Nephron progenitor cell (in vitro differentiated cells): ENCODE results near the gene FAM83E.
A peak's percentile ranks its signal among the peaks of the same experiment; 100 is the strongest.
"Not testable (repeated sequence)": the region's sequence is repeated elsewhere in the genome, so short reads cannot be mapped to it uniquely, and the experiment has no call there.

ENCODE experiments used
- DNase-seq: peaks from one replicate; pipeline ENCODE4 v3.0.0; 2021
- H3K27ac Mint-ChIP-seq: 2 replicates; pipeline ENCODE4 v1.8.0; 2021; ENCODE audit warnings: mild to moderate bottlenecking, moderate library complexity, mixed read lengths
- H3K27me3 Mint-ChIP-seq: 2 replicates; pipeline ENCODE4 v1.8.0; 2021; ENCODE audit warnings: mild to moderate bottlenecking, low read depth, mixed read lengths; ENCODE audit not compliant: poor library complexity
- H3K36me3 Mint-ChIP-seq: 2 replicates; pipeline ENCODE4 v1.8.0; 2021; ENCODE audit warnings: low read depth, mixed read lengths
- H3K4me1 Mint-ChIP-seq: 2 replicates; pipeline ENCODE4 v1.8.0; 2021; ENCODE audit warnings: mixed read lengths
- H3K4me3 Mint-ChIP-seq: 2 replicates; pipeline ENCODE4 v1.8.0; 2021; ENCODE audit warnings: mild to moderate bottlenecking, moderate library complexity, mixed read lengths
- H3K9me3 Mint-ChIP-seq: 2 replicates; pipeline ENCODE4 v1.8.0; 2021; ENCODE audit warnings: mild to moderate bottlenecking, moderate library complexity, mixed read lengths
- CTCF ChIP-seq: fragments of 200-600 bp; sonication (generic); IDR thresholded peaks from 2 replicates; pipeline ENCODE4 v1.5.0; 2021; ENCODE audit warnings: antibody characterized with exemption

Gene FAM83E

DNA sequence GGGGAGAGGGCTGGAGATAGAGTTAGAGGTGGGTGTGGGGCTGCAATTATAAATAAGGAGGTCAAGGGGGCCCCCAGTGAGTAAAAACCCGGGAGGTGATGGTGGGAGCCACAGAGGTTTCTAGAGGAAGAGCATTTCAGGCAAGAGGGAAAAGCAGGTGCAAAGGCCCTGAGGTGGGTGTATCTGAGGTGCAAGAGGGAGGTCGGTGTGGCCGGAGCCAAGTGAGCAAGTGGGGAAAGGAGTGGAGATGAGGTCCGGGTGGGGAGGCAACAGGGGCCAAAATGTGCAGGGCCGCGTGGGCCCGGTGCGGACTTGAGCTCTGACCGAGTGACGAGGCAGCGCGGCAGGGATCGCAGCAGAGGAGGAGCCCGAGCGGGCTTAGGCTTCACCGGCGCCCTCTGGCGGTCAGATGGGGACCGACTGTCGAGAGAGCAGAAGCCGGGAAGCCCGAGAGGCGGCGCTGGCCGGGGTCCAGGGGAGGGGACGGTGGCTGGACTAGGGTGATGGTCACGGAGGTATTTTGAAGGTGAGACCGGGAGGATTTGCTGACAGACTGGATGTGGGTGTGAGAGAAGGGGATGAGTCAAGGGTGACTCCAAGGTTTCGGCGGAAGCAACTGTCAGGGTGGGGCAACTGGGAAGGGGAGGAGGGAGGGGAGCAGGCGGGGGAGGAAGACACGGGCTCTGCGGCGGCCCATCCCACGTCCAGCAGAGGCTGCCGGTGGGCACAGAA is 26.0 kb downstream of the FAM83E start:
- Mint-ChIP-seq H3K4me3 (peak overlapping the region; percentile 69), H3K4me1 (peaks cover 16% of the 10 kb centered on the region), H3K9me3 (peaks cover 4% of the 10 kb centered on the region), H3K27me3 (peaks cover 45% of the 10 kb centered on the region), H3K27ac (peak overlapping the region; percentile 54), H3K36me3 (no peaks in the 10 kb centered on the region)
- DNase-seq: peak; percentile 96
- TF ChIP-seq CTCF: peak; percentile 89

DNA sequence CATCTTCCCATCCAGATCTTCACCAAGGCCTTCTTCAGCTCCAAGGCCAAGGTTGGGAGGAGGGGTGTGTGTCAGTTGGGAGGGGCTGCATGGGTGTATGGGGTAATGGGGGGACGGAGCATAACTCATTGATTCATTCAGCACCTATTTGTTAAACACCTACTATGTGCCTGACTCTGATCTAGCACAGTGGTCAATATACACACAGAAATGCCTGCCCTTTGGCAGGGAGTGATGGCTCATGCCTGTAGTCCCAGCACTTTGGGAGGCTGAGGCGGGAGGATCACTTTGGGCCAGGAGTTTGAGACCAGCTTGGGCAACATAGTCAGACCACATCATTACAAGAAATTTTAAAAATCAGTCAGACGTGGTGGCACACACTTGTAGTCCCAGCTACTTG is 27.5 kb downstream of the FAM83E start:
- peaks cover 48% of the 10 kb centered on the region for H3K27me3 Mint-ChIP-seq
- peaks cover 4% of the 10 kb centered on the region for H3K9me3 Mint-ChIP-seq
- H3K4me1 Mint-ChIP-seq: peaks cover 17% of the 10 kb centered on the region
- H3K4me3 Mint-ChIP-seq: no peak overlapping the region
- no peak for DNase-seq
- no peak for TF ChIP-seq CTCF
- no peaks in the 10 kb centered on the region for H3K36me3 Mint-ChIP-seq
- H3K27ac Mint-ChIP-seq: no peak overlapping the region

DNA sequence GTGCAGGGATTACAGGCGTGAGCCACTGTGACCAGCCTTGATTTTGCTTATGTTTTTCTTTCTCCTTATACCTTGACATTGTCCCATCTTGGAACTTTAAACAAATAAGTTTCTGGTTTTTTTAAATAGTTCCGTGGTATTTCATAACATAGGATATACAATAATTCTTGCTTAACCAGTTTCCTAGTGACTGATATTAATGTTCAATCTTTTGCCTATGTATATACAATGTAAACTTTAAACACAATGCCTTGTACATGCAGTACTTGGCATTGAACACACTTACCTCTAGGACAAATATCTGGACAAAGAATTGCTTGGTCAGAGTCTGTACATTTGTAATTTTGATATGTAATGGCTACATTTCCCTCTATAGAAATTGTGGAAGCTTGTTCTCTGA is 32.7 kb downstream of the FAM83E start:
- Mint-ChIP-seq H3K36me3 (no peaks in the 10 kb centered on the region), H3K4me3 (no peak overlapping the region), H3K27me3 (peaks cover 27% of the 10 kb centered on the region), H3K4me1 (peaks cover 8% of the 10 kb centered on the region), H3K9me3 (peaks cover 4% of the 10 kb centered on the region), H3K27ac (no peak overlapping the region)
- TF ChIP-seq CTCF: no peak
- DNase-seq: no peak

GRCh38 chr19:48578891-48579290 is 36.0 kb downstream of the FAM83E start:
- TF ChIP-seq CTCF: no peak
- Mint-ChIP-seq H3K9me3 (no peaks in the 10 kb centered on the region), H3K4me3 (no peak overlapping the region), H3K27ac (no peak overlapping the region), H3K36me3 (no peaks in the 10 kb centered on the region), H3K4me1 (peaks cover 7% of the 10 kb centered on the region), H3K27me3 (peaks cover 12% of the 10 kb centered on the region)
- no peak for DNase-seq

GRCh38 chr19:48577908-48578307 is 37.0 kb downstream of the FAM83E start:
- H3K4me3 Mint-ChIP-seq, H3K36me3 Mint-ChIP-seq, H3K27ac Mint-ChIP-seq, H3K9me3 Mint-ChIP-seq, DNase-seq: not testable (repeated sequence)
- Mint-ChIP-seq H3K27me3 (peaks cover 19% of the 10 kb centered on the region), H3K4me1 (peaks cover 16% of the 10 kb centered on the region)

DNA sequence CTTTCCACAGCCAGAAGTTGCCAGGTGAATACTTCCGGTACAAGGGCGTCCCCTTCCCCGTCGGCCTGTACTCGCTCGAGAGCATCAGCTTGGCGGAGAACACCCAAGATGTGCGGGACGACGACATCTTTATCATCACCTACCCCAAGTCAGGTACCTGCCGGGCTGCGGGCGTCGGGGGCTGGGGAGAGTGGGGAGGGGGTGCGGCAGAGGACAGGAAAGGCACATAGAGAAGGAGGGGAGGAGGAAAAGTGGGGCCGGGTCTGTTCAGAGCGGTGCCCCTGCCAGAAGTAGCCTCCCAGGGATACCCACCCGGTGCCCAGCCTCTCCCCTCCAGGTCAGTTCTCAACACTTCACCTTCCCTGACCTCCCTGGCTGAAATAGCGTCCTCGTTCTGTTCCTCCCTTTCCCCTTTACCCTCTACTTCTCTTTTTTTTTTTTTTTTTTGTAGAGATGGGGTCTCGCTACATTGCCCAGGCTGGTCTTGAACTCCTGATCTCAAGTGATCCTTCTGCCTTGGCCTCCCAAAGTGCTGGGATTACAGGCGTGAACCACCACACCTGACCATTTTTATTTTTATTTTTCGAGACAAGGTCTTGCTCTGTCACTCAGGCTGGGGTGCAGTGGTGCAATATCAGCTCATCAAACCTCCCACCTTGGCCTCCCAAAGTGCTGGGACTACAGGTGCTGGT is 38.8 kb downstream of the FAM83E start:
- no peak for DNase-seq
- Mint-ChIP-seq H3K9me3 (no peaks in the 10 kb centered on the region), H3K27ac (no peak overlapping the region), H3K4me1 (peaks cover 33% of the 10 kb centered on the region), H3K4me3 (no peak overlapping the region), H3K27me3 (peaks cover 11% of the 10 kb centered on the region), H3K36me3 (no peaks in the 10 kb centered on the region)
- no peak for TF ChIP-seq CTCF
